ENCODE data around the gene DCC. TPM values are rescaled to one million over a fixed set of nuclear protein-coding genes. Genes with fewer than 3 reads are reported as not detected.

Gene DCC
- polyA plus RNA-seq, 1 donor (not counting 4 experiments of a cell fraction or from before 2014, with no cell fraction given): not detected

GRCh38 chr18:53115876-53116585 lies 776.0 kb downstream of the DCC start:
- dilution Hi-C loops (cut with MboI; ENCODE audit: extremely low pct_ligation_motif_present, low sequenced_read_pairs): no loop called here
- H3K4me3 ChIP-seq (ENCODE audit: control insufficient read depth in 2 of 3, extremely low read depth in 1 of 3, insufficient read depth in 2 of 3, low read depth in 1 of 3, low read length in 3 of 3): no peak overlapping the region

DNA sequence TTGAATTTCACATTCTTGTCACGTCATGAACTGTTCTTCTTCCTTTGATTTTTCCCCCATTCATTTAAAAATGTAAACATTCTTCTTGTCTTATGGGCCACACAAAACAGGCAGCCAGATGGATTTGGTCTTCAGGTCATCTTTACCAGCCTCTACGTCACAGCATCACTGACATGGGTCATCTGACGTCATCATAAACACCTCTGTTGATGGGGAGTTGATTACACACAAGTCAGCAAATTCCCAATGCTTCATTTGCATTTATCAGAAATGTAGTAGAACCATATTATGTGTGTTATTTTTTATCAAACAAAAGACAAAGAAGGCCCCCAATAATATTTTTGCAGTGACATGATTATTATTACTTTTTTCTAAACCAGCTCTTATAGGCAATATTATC lies 777.9 kb downstream of the DCC start:
- no peak for FAIRE-seq
- no peak overlapping the region for H3K27ac ChIP-seq (ENCODE audit: control insufficient read depth, insufficient read depth, low read length)
- no peaks in the 10 kb centered on the region for H3K9me1 ChIP-seq (ENCODE audit: control insufficient read depth, extremely low read depth, insufficient read depth, low read length)
- H4K20me1 ChIP-seq (ENCODE audit: control insufficient read depth, extremely low read depth, insufficient read depth, low read length): no peaks in the 10 kb centered on the region
- H3K9ac ChIP-seq (ENCODE audit: control insufficient read depth, extremely low read depth, insufficient read depth, low read length): no peak overlapping the region
- no peak overlapping the region for H2AFZ ChIP-seq (ENCODE audit: control insufficient read depth, low read length)
- no peaks in the 10 kb centered on the region for H3K79me2 ChIP-seq (ENCODE audit: control insufficient read depth, insufficient read depth, low read length)
- H3K27me3 ChIP-seq (ENCODE audit: control insufficient read depth, extremely low read depth, insufficient read depth, low read length): no peaks in the 10 kb centered on the region
- no peak overlapping the region for H3K4me2 ChIP-seq (ENCODE audit: control insufficient read depth, extremely low read depth, insufficient read depth, low read depth, low read length)
- no peaks in the 10 kb centered on the region for H3K4me1 ChIP-seq (ENCODE audit: control insufficient read depth, extremely low read depth, insufficient read depth, low read length)
- peaks cover 2% of the 10 kb centered on the region for H3K9me3 ChIP-seq (ENCODE audit: control insufficient read depth, low read depth, low read length)
- dilution Hi-C loops (cut with MboI; ENCODE audit: extremely low pct_ligation_motif_present, low sequenced_read_pairs): no loop called here
- H3K4me3 ChIP-seq (ENCODE audit: control insufficient read depth in 2 of 3, extremely low read depth in 1 of 3, insufficient read depth in 2 of 3, low read depth in 1 of 3, low read length in 3 of 3): no peak overlapping the region
- no peak for TF ChIP-seq EZH2 (IDR thresholded peaks at IDR 0.05; ENCODE audit: low read length)
- TF ChIP-seq, protein P1, sequence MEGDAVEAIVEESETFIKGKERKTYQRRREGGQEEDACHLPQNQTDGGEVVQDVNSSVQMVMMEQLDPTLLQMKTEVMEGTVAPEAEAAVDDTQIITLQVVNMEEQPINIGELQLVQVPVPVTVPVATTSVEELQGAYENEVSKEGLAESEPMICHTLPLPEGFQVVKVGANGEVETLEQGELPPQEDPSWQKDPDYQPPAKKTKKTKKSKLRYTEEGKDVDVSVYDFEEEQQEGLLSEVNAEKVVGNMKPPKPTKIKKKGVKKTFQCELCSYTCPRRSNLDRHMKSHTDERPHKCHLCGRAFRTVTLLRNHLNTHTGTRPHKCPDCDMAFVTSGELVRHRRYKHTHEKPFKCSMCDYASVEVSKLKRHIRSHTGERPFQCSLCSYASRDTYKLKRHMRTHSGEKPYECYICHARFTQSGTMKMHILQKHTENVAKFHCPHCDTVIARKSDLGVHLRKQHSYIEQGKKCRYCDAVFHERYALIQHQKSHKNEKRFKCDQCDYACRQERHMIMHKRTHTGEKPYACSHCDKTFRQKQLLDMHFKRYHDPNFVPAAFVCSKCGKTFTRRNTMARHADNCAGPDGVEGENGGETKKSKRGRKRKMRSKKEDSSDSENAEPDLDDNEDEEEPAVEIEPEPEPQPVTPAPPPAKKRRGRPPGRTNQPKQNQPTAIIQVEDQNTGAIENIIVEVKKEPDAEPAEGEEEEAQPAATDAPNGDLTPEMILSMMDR (optimal IDR thresholded peaks at IDR 0.05 in 1 of 3, IDR thresholded peaks at IDR 0.05 in 1 of 3, conservative IDR thresholded peaks at IDR 0.05 in 1 of 3; ENCODE audit: extremely low read depth in 1 of 3, insufficient read depth in 2 of 3, low read length in 3 of 3): no peak
- no peaks in the 10 kb centered on the region for H3K36me3 ChIP-seq (ENCODE audit: control insufficient read depth in 2 of 2, extremely low read depth in 1 of 2, insufficient read depth in 2 of 2, low read length in 2 of 2)
- no peak for DNase-seq (ENCODE audit: low read depth, low spot score)

More at GRCh38 chr18:53115876-53116585, 776.0 kb downstream of the DCC start:
- Histone ChIP-seq H3K9ac (ENCODE audit: control insufficient read depth, extremely low read depth, insufficient read depth, low read length) (no peak overlapping the region), H4K20me1 (ENCODE audit: control insufficient read depth, extremely low read depth, insufficient read depth, low read length) (no peaks in the 10 kb centered on the region), H3K27ac (ENCODE audit: control insufficient read depth, insufficient read depth, low read length) (no peak overlapping the region), H3K27me3 (ENCODE audit: control insufficient read depth, extremely low read depth, insufficient read depth, low read length) (no peaks in the 10 kb centered on the region), H3K9me1 (ENCODE audit: control insufficient read depth, extremely low read depth, insufficient read depth, low read length) (no peaks in the 10 kb centered on the region), H3K9me3 (ENCODE audit: control insufficient read depth, low read depth, low read length) (peaks cover 2% of the 10 kb centered on the region), H2AFZ (ENCODE audit: control insufficient read depth, low read length) (no peak overlapping the region), H3K79me2 (ENCODE audit: control insufficient read depth, insufficient read depth, low read length) (no peaks in the 10 kb centered on the region), H3K4me2 (ENCODE audit: control insufficient read depth, extremely low read depth, insufficient read depth, low read depth, low read length) (no peak overlapping the region), H3K4me1 (ENCODE audit: control insufficient read depth, extremely low read depth, insufficient read depth, low read length) (no peaks in the 10 kb centered on the region), H3K36me3 (ENCODE audit: control insufficient read depth in 2 of 2, extremely low read depth in 1 of 2, insufficient read depth in 2 of 2, low read length in 2 of 2) (no peaks in the 10 kb centered on the region)
- FAIRE-seq: no peak
- TF ChIP-seq, protein P1 (optimal IDR thresholded peaks at IDR 0.05 in 1 of 3, IDR thresholded peaks at IDR 0.05 in 1 of 3, conservative IDR thresholded peaks at IDR 0.05 in 1 of 3; ENCODE audit: extremely low read depth in 1 of 3, insufficient read depth in 2 of 3, low read length in 3 of 3): no peak
- no peak for TF ChIP-seq EZH2 (IDR thresholded peaks at IDR 0.05; ENCODE audit: low read length)
- no peak for DNase-seq (ENCODE audit: low read depth, low spot score)

All from keratinocyte (primary cell).